ENCODE measurements around the gene PCBP4. TPM values are rescaled to one million over a fixed set of nuclear protein-coding genes. Genes with fewer than 3 reads are reported as not detected.

Gene PCBP4
- polyA plus RNA-seq, 2 donors: 11.7 to 18.7 TPM

DNA sequence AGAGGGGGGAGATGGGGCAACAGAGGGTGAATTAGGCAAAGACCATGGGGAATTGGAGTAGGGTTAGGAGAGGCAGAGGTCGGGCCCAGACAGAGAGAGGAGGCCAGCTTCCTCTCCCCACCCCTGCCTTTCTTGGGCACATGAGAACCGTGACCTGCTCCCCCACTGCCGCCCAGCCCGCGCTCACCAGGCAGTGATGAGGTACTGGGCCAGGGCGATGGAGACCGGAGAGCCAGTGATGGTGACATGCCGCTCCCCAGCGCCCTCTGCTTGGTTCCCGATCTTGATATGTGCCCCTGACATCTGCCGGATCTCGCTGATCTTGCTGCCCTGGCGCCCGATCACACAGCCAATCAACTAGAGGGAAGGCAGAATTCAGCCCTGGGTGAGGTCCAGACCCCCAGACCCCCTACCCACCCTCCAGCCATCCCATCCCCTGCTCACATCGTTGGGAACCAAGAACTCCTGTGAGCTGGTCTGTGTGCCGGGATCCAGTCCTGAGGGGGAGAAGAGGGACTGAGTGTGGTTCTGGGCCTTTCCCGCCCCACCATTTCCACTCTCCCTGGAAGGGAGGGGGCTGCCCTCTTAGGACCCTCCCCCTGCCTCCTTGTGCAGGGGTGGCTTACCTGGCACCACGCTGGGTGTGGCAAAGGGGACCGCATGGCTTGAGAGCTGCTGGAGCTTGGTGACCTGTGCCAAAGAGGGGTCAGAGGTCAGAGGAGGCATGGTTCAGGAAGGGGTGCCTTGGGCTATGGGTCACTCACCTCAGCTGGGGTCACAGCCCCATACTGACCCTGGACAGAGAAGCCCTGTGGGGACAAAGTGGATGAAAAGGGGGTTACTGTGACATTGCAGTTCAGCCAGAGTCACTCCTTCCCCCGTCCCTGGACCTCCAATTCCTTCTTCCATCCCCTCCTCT, 8.4 kb downstream of the PCBP4 start:
- Histone ChIP-seq H3K27me3 (ENCODE audit: control insufficient read depth in 1 of 2, insufficient read depth in 2 of 2, low read length in 2 of 2) (peaks cover 0 to 3% of the 10 kb centered on the region in 2 donors), H3K27ac (ENCODE audit: low read depth in 2 of 2, low read length in 1 of 2) (no peak overlapping the region), H3K36me3 (ENCODE audit: control insufficient read depth in 2 of 2, insufficient read depth in 2 of 2, low read length in 1 of 2) (peaks cover 2 to 13% of the 10 kb centered on the region in 2 donors), H3K4me1 (ENCODE audit: control insufficient read depth in 2 of 2, insufficient read depth in 2 of 2, low read length in 1 of 2) (peaks cover 11 to 20% of the 10 kb centered on the region in 2 donors), H3K4me3 (ENCODE audit: low read depth in 1 of 2, low read length in 2 of 2) (no peak overlapping the region), H3K9me3 (ENCODE audit: control insufficient read depth in 2 of 2, insufficient read depth in 1 of 2, low read depth in 1 of 2, low read length in 1 of 2) (no peaks in the 10 kb centered on the region)
- WGBS, 2 donors: 95 to 97% methylated on average over 16 to 20 of the region's 20 CpGs

DNA sequence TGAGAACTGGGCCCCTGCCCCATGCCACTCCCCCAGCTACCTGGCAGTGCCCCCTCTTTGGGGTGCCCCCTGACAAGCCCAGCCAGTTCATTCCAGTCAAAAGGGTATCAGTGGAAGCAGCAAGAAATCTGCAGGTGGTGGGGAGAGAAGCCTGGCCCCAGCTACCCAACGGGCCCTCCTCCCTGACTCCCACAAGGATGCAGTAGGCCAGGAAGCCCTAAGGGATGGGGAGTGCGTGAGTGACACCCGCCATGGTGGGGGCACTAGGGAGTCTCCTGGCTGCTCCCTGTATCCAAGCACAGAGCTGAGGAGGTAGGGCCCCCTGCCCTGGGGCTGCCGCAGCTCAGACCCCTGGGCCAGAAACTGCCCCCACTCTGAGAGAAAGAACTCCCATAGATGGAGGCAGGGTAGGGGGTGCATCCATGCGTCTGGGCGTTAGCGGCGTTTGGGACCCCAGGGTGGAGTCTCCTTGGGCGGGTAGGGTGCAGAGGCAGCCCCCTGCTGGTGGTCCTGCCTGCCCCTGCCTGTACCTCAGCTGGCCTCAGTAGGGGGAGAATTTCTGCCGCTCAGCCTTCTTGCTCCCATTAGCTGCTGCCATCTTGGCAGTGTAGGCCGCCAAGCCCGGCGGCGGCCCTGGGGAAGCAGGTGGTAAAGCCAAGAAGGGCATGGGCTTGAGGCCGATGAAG, 9.6 kb downstream of the PCBP4 start:
- Histone ChIP-seq H3K4me1 (ENCODE audit: control insufficient read depth in 2 of 2, insufficient read depth in 2 of 2, low read length in 1 of 2) (peaks cover 11 to 20% of the 10 kb centered on the region in 2 donors), H3K27me3 (ENCODE audit: control insufficient read depth in 1 of 2, insufficient read depth in 2 of 2, low read length in 2 of 2) (peaks cover 0 to 3% of the 10 kb centered on the region in 2 donors), H3K9me3 (ENCODE audit: control insufficient read depth in 2 of 2, insufficient read depth in 1 of 2, low read depth in 1 of 2, low read length in 1 of 2) (no peaks in the 10 kb centered on the region), H3K36me3 (ENCODE audit: control insufficient read depth in 2 of 2, insufficient read depth in 2 of 2, low read length in 1 of 2) (peaks cover 2 to 13% of the 10 kb centered on the region in 2 donors), H3K27ac (ENCODE audit: low read depth in 2 of 2, low read length in 1 of 2) (no peak overlapping the region), H3K4me3 (ENCODE audit: low read depth in 1 of 2, low read length in 2 of 2) (no peak overlapping the region)
- WGBS, 2 donors: 92 to 93% methylated on average over 15 of the region's 15 CpGs

DNA sequence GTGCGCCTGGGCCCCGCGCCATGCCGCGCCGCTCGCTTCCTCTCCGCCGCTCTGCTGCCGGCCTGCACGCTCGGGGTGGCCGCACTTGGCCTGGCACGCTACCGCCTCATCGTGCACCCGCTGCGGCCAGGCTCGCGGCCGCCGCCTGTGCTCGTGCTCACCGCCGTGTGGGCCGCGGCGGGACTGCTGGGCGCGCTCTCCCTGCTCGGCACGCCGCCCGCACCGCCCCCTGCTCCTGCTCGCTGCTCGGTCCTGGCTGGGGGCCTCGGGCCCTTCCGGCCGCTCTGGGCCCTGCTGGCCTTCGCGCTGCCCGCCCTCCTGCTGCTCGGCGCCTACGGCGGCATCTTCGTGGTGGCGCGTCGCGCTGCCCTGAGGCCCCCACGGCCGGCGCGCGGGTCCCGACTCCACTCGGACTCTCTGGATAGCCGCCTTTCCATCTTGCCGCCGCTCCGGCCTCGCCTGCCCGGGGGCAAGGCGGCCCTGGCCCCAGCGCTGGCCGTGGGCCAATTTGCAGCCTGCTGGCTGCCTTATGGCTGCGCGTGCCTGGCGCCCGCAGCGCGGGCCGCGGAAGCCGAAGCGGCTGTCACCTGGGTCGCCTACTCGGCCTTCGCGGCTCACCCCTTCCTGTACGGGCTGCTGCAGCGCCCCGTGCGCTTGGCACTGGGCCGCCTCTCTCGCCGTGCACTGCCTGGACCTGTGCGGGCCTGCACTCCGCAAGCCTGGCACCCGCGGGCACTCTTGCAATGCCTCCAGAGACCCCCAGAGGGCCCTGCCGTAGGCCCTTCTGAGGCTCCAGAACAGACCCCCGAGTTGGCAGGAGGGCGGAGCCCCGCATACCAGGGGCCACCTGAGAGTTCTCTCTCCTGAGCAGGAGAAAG, 11.1 kb downstream of the PCBP4 start:
- WGBS, 2 donors: 4% methylated on average over 72 to 97 of the region's 97 CpGs
- Histone ChIP-seq H3K9me3 (ENCODE audit: control insufficient read depth in 2 of 2, insufficient read depth in 1 of 2, low read depth in 1 of 2, low read length in 1 of 2) (no peaks in the 10 kb centered on the region), H3K27ac (ENCODE audit: low read depth in 2 of 2, low read length in 1 of 2) (peak overlapping the region; percentile 41 to 69), H3K36me3 (ENCODE audit: control insufficient read depth in 2 of 2, insufficient read depth in 2 of 2, low read length in 1 of 2) (peaks cover 2 to 13% of the 10 kb centered on the region in 2 donors), H3K27me3 (ENCODE audit: control insufficient read depth in 1 of 2, insufficient read depth in 2 of 2, low read length in 2 of 2) (peaks cover 0 to 3% of the 10 kb centered on the region in 2 donors), H3K4me3 (ENCODE audit: low read depth in 1 of 2, low read length in 2 of 2) (peak overlapping the region; percentile 35 to 44), H3K4me1 (ENCODE audit: control insufficient read depth in 2 of 2, insufficient read depth in 2 of 2, low read length in 1 of 2) (peaks cover 11 to 18% of the 10 kb centered on the region in 2 donors)

DNA sequence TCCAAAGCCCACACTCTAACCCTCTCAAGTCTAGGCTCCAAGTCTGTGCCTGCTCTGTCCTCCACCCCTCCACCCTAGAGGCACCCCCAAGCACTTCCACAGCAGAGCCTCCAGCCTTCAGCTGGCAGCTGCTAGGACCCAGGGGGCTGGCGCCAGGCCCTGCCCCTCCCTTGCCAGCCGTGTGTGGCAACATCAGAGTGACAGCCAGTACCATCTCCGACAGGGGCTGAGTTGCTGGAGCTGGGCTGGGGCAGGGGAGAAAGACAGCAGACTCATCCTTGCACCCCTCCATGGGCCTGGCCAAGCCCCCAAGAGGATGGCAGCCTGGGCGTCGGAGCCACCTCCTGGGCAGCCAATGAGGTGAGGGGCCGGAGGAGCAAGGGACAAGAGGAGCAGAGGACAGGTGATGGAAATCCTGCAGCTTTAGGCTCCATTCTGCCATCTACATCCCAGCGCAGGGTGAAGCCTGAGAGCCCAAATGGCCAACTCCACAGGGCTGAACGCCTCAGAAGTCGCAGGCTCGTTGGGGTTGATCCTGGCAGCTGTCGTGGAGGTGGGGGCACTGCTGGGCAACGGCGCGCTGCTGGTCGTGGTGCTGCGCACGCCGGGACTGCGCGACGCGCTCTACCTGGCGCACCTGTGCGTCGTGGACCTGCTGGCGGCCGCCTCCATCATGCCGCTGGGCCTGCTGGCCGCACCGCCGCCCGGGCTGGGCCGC, 11.9 kb downstream of the PCBP4 start, which contains the start of gene GPR62:
Gene GPR62, plus strand, starts transcription at position 207 of the 718 bp plus-strand sequence. Its CDS starts 272 bp downstream, at position 479.
- peaks cover 2 to 9% of the 10 kb centered on the region in 2 donors for H3K36me3 ChIP-seq (ENCODE audit: control insufficient read depth in 2 of 2, insufficient read depth in 2 of 2, low read length in 1 of 2)
- no peaks in the 10 kb centered on the region for H3K9me3 ChIP-seq (ENCODE audit: control insufficient read depth in 2 of 2, insufficient read depth in 1 of 2, low read depth in 1 of 2, low read length in 1 of 2)
- peak within 1 kb of the TSS; percentile 35 to 44 for H3K4me3 ChIP-seq (ENCODE audit: low read depth in 1 of 2, low read length in 2 of 2)
- H3K27ac ChIP-seq (ENCODE audit: low read depth in 2 of 2, low read length in 1 of 2): peak within 1 kb of the TSS; percentile 41 to 69
- peaks cover 0 to 3% of the 10 kb centered on the region in 2 donors for H3K27me3 ChIP-seq (ENCODE audit: control insufficient read depth in 1 of 2, insufficient read depth in 2 of 2, low read length in 2 of 2)
- WGBS, 2 donors: 32 to 34% methylated on average over 32 to 33 of the region's 33 CpGs
- peaks cover 11 to 18% of the 10 kb centered on the region in 2 donors for H3K4me1 ChIP-seq (ENCODE audit: control insufficient read depth in 2 of 2, insufficient read depth in 2 of 2, low read length in 1 of 2)

DNA sequence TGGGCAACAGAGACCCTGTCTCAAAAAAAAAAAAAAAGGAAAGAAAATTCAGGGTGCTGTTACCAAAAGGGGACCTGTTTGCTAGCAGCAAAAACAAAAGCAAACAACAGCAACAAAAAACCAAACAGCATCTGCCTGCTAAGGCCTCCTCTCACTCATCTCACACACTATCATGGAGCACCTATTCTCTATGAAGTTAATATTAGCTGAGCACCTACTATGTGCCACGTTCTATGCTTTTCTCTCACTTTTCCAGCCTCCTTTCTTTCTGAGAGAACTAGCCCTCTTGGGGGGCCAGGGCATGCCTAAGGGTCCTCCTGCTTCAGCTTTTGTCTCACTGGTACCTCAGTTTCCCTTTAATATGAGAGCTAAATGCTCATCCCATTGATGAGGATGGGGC, 12.5 kb downstream of the PCBP4 start:
- Histone ChIP-seq H3K4me3 (ENCODE audit: low read depth in 1 of 2, low read length in 2 of 2) (no peak overlapping the region), H3K27me3 (ENCODE audit: control insufficient read depth in 1 of 2, insufficient read depth in 2 of 2, low read length in 2 of 2) (peaks cover 0 to 3% of the 10 kb centered on the region in 2 donors), H3K9me3 (ENCODE audit: control insufficient read depth in 2 of 2, insufficient read depth in 1 of 2, low read depth in 1 of 2, low read length in 1 of 2) (no peaks in the 10 kb centered on the region), H3K4me1 (ENCODE audit: control insufficient read depth in 2 of 2, insufficient read depth in 2 of 2, low read length in 1 of 2) (peaks cover 11 to 18% of the 10 kb centered on the region in 2 donors), H3K36me3 (ENCODE audit: control insufficient read depth in 2 of 2, insufficient read depth in 2 of 2, low read length in 1 of 2) (peaks cover 0 to 3% of the 10 kb centered on the region in 2 donors), H3K27ac (ENCODE audit: low read depth in 2 of 2, low read length in 1 of 2) (no peak overlapping the region)
- WGBS, 2 donors: 74 to 86% methylated on average over 1 of the region's 1 CpG

DNA sequence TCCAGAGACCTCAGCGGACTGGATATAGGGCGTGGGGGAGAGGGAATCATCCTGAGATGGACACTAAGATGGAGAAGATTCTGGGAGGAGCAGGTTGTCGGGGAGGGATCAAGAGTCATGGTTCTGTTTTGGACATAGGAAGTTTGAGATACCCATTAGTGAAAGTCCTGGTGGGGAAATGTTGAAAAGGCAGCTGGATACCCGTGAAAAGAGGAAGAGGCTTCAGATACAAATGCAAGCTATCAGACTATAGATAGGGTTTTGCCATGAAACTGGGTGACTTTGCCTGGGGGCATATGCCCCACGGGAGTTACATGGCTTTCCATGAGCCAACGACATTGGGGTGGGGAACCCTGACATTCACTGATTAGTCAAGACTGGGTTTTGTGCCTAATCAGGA, 13.1 kb downstream of the PCBP4 start:
- no peak overlapping the region for H3K4me3 ChIP-seq (ENCODE audit: low read depth in 1 of 2, low read length in 2 of 2)
- 70 to 73% methylated on average over 6 of the region's 6 CpGs for WGBS, 2 donors
- no peak overlapping the region for H3K27ac ChIP-seq (ENCODE audit: low read depth in 2 of 2, low read length in 1 of 2)
- H3K27me3 ChIP-seq (ENCODE audit: control insufficient read depth in 1 of 2, insufficient read depth in 2 of 2, low read length in 2 of 2): peaks cover 0 to 3% of the 10 kb centered on the region in 2 donors
- no peaks in the 10 kb centered on the region for H3K9me3 ChIP-seq (ENCODE audit: control insufficient read depth in 2 of 2, insufficient read depth in 1 of 2, low read depth in 1 of 2, low read length in 1 of 2)
- H3K4me1 ChIP-seq (ENCODE audit: control insufficient read depth in 2 of 2, insufficient read depth in 2 of 2, low read length in 1 of 2): peaks cover 11 to 18% of the 10 kb centered on the region in 2 donors
- peaks cover 0 to 3% of the 10 kb centered on the region in 2 donors for H3K36me3 ChIP-seq (ENCODE audit: control insufficient read depth in 2 of 2, insufficient read depth in 2 of 2, low read length in 1 of 2)

DNA sequence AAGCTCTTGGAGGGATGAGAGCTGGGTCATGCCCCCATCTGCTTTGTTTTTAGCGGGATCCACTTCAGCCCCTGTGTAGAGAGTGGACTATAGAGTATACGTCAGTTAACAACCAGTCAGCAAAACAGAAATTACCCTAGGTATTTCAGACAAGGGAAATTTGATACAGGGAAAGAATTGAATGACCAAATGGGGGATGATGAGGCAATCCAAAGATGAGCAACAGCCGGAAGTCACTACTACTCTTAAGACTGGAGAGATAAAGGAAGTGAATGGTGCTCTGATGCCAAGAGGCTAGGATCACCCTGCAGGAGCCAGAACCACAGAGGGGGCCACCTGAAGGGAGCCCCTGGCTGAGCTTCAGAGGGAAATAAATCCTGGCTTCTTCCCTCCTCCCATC, 13.8 kb downstream of the PCBP4 start:
- peaks cover 0 to 2% of the 10 kb centered on the region in 2 donors for H3K36me3 ChIP-seq (ENCODE audit: control insufficient read depth in 2 of 2, insufficient read depth in 2 of 2, low read length in 1 of 2)
- peaks cover 11 to 18% of the 10 kb centered on the region in 2 donors for H3K4me1 ChIP-seq (ENCODE audit: control insufficient read depth in 2 of 2, insufficient read depth in 2 of 2, low read length in 1 of 2)
- no peak overlapping the region for H3K27ac ChIP-seq (ENCODE audit: low read depth in 2 of 2, low read length in 1 of 2)
- no peak overlapping the region for H3K4me3 ChIP-seq (ENCODE audit: low read depth in 1 of 2, low read length in 2 of 2)
- H3K27me3 ChIP-seq (ENCODE audit: control insufficient read depth in 1 of 2, insufficient read depth in 2 of 2, low read length in 2 of 2): peaks cover 0 to 3% of the 10 kb centered on the region in 2 donors
- WGBS, 2 donors: 78 to 86% methylated on average over 3 of the region's 3 CpGs
- no peaks in the 10 kb centered on the region for H3K9me3 ChIP-seq (ENCODE audit: control insufficient read depth in 2 of 2, insufficient read depth in 1 of 2, low read depth in 1 of 2, low read length in 1 of 2)

DNA sequence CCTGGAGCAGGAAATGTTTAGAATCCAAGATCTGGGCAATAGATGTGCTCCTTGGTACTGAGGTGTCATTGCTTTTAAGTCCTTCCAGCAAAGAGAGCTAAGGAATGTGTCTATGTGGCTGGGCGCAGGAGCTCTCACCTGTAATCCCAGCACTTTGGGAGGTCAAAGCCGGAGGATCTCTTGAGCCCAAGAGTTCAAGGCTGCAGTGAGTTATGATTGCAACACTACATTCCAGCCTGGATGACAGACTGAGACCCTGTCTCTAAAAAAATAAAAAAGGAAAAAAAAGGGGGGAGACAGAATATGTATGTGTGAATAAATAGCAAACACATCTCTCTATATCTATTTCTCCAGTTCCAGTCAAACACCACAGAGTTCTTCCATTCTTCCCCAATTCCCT, 16.4 kb downstream of the PCBP4 start:
- Histone ChIP-seq H3K9me3 (ENCODE audit: control insufficient read depth in 2 of 2, insufficient read depth in 1 of 2, low read depth in 1 of 2, low read length in 1 of 2) (no peaks in the 10 kb centered on the region), H3K27ac (ENCODE audit: low read depth in 2 of 2, low read length in 1 of 2) (no peak overlapping the region), H3K27me3 (ENCODE audit: control insufficient read depth in 1 of 2, insufficient read depth in 2 of 2, low read length in 2 of 2) (peaks cover 0 to 3% of the 10 kb centered on the region in 2 donors), H3K4me3 (ENCODE audit: low read depth in 1 of 2, low read length in 2 of 2) (no peak overlapping the region), H3K36me3 (ENCODE audit: control insufficient read depth in 2 of 2, insufficient read depth in 2 of 2, low read length in 1 of 2) (no peaks in the 10 kb centered on the region), H3K4me1 (ENCODE audit: control insufficient read depth in 2 of 2, insufficient read depth in 2 of 2, low read length in 1 of 2) (peaks cover 8% of the 10 kb centered on the region in 2 donors)
- WGBS, 2 donors: 87 to 95% methylated on average over 2 of the region's 2 CpGs
